Esophagus squamous epithelium (tissue), 4 donors: ENCODE results near the gene TRIP13.

Experiments
- CTCF ChIP-seq, 6 experiments: fragments of 450-650 bp in 4 of 6; fragments of 200-600 bp in 2 of 6; sonication (generic) in 2 of 6; IDR thresholded peaks; one replicate each; pipeline ENCODE4 v1.5.1; 2016 to 2019; ENCODE audit warnings: antibody characterized with exemption in 6 of 6, mild to moderate bottlenecking in 4 of 6, moderate library complexity in 4 of 6
- POLR2A ChIP-seq, 4 donors: fragments of 450-650 bp; IDR thresholded peaks; one replicate each; pipeline ENCODE4 v1.6.1; 2017; ENCODE audit warnings: antibody characterized with exemption in 4 of 4, mild to moderate bottlenecking in 4 of 4, moderate library complexity in 3 of 4

GRCh38 chr5:932151-932627, 39.5 kb downstream of the TRIP13 start:
- TF ChIP-seq CTCF (IDR thresholded peaks at IDR 0.05) (no peak), POLR2A (IDR thresholded peaks at IDR 0.05) (no peak)
